GM19372 (cell line): Measurements from ENCODE around the gene NPAS3.
A peak's percentile ranks its signal among the peaks of the same experiment; 100 is the strongest.

Source experiments
- ATAC-seq: cut with Tn5 transposase; IDR thresholded peaks from one replicate; pipeline ENCODE4 v1.9.1; 2021; ENCODE audit warnings: mild to moderate bottlenecking, low read depth, moderate library complexity; ENCODE audit not compliant: unreplicated experiment

NPAS3 gene

GRCh38 chr14:33790996-33791395 is 852.3 kb downstream of the NPAS3 start:
- no peak for ATAC-seq

- ATAC-seq = no peak
Observed at GRCh38 chr14:33792009-33792719, 853.5 kb downstream of the NPAS3 start.

- peak; percentile 51 for ATAC-seq
Observed at GRCh38 chr14:33792720-33793368, 854.2 kb downstream of the NPAS3 start.

GRCh38 chr14:33793398-33794110 is 854.9 kb downstream of the NPAS3 start:
- no peak for ATAC-seq

GRCh38 chr14:33794791-33795305 is 856.2 kb downstream of the NPAS3 start:
- ATAC-seq = no peak

- ATAC-seq = no peak
Observed at GRCh38 chr14:33796356-33796755, 857.7 kb downstream of the NPAS3 start.

GRCh38 chr14:33799705-33800570 is 861.3 kb downstream of the NPAS3 start:
- no peak for ATAC-seq

- no peak for ATAC-seq
Observed at GRCh38 chr14:33800735-33801163, 862.1 kb downstream of the NPAS3 start.

- ATAC-seq = no peak
Observed at GRCh38 chr14:33802737-33803136, 864.1 kb downstream of the NPAS3 start.

- ATAC-seq = no peak
Observed at GRCh38 chr14:33805593-33805992, 866.9 kb downstream of the NPAS3 start.

- no peak for ATAC-seq
Observed at GRCh38 chr14:33806905-33807304, 868.2 kb downstream of the NPAS3 start.

GRCh38 chr14:33808187-33808586 is 869.5 kb downstream of the NPAS3 start:
- ATAC-seq = no peak

GRCh38 chr14:33809396-33809981 is 870.8 kb downstream of the NPAS3 start:
- ATAC-seq = no peak

GRCh38 chr14:33810308-33810707 is 871.6 kb downstream of the NPAS3 start:
- ATAC-seq = no peak

GRCh38 chr14:33811721-33812120 is 873.0 kb downstream of the NPAS3 start:
- no peak for ATAC-seq

GRCh38 chr14:33812181-33812580 is 873.5 kb downstream of the NPAS3 start:
- no peak for ATAC-seq

- ATAC-seq = no peak
Observed at GRCh38 chr14:33812601-33813000, 873.9 kb downstream of the NPAS3 start.

GRCh38 chr14:33814010-33814409 is 875.3 kb downstream of the NPAS3 start:
- ATAC-seq = no peak

- no peak for ATAC-seq
Observed at GRCh38 chr14:33833706-33834465, 895.2 kb downstream of the NPAS3 start.
